ENCODE results near the gene FAM89B.

Gene FAM89B

DNA sequence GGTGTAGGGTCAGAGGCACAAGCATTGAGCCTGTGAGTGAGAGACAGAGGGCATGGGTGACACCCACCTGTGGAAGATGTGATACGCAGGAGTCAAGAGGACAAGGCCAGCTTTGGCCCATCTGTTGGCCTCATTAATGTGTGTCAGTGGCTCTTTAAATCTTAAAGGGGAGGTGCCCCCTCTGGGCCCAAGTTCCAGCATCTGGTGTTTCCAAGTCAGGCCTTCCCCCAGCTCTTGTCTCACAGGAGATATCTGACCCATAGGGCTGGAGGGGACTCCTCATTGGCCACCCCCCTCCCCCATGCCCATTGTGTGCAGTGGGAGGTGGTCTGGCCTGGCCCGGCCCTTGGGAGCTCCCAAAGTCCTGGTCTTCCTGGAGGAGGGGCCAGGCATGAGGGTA, 14.3 kb downstream of the FAM89B start:
- Histone ChIP-seq H3K27ac (no peak overlapping the region), H3K4me3 (ENCODE audit: low read depth, low read length) (no peak overlapping the region), H3K36me3 (replicated peaks) (peaks cover 20% of the 10 kb centered on the region), H3K27me3 (replicated peaks) (no peaks in the 10 kb centered on the region)
- TF ChIP-seq, protein P1, sequence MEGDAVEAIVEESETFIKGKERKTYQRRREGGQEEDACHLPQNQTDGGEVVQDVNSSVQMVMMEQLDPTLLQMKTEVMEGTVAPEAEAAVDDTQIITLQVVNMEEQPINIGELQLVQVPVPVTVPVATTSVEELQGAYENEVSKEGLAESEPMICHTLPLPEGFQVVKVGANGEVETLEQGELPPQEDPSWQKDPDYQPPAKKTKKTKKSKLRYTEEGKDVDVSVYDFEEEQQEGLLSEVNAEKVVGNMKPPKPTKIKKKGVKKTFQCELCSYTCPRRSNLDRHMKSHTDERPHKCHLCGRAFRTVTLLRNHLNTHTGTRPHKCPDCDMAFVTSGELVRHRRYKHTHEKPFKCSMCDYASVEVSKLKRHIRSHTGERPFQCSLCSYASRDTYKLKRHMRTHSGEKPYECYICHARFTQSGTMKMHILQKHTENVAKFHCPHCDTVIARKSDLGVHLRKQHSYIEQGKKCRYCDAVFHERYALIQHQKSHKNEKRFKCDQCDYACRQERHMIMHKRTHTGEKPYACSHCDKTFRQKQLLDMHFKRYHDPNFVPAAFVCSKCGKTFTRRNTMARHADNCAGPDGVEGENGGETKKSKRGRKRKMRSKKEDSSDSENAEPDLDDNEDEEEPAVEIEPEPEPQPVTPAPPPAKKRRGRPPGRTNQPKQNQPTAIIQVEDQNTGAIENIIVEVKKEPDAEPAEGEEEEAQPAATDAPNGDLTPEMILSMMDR (IDR thresholded peaks at IDR 0.05; ENCODE audit: low read depth, low read length, missing control alignments) = no peak
- in situ Hi-C loops (cut with HindIII; ENCODE audit: low pct_ligation_motif_present, low sequenced_read_pairs) = no loop called here
- no peak for DNase-seq

GRCh38 chr11:65588199-65589054, 16.1 kb downstream of the FAM89B start:
- Histone ChIP-seq H3K27me3 (replicated peaks) (no peaks in the 10 kb centered on the region), H3K36me3 (replicated peaks) (peaks cover 29% of the 10 kb centered on the region), H3K4me3 (ENCODE audit: low read depth, low read length) (no peak overlapping the region), H3K27ac (no peak overlapping the region)
- TF ChIP-seq, protein P1 (IDR thresholded peaks at IDR 0.05; ENCODE audit: low read depth, low read length, missing control alignments) = peak; percentile 83
- no peak for DNase-seq
- in situ Hi-C loops (cut with HindIII; ENCODE audit: low pct_ligation_motif_present, low sequenced_read_pairs) = no loop called here

- Histone ChIP-seq H3K36me3 (replicated peaks) (peaks cover 25% of the 10 kb centered on the region), H3K27me3 (replicated peaks) (no peaks in the 10 kb centered on the region), H3K27ac (no peak overlapping the region), H3K4me3 (ENCODE audit: low read depth, low read length) (no peak overlapping the region)
- DNase-seq = no peak
- TF ChIP-seq, protein P1 (IDR thresholded peaks at IDR 0.05; ENCODE audit: low read depth, low read length, missing control alignments) = no peak
- in situ Hi-C loops (cut with HindIII; ENCODE audit: low pct_ligation_motif_present, low sequenced_read_pairs) = no loop called here
Observed at GRCh38 chr11:65589444-65590239, 17.3 kb downstream of the FAM89B start.

- DNase-seq = no peak
- in situ Hi-C loops (cut with HindIII; ENCODE audit: low pct_ligation_motif_present, low sequenced_read_pairs) = no loop called here
- Histone ChIP-seq H3K36me3 (replicated peaks) (peaks cover 22% of the 10 kb centered on the region), H3K27ac (no peak overlapping the region), H3K27me3 (replicated peaks) (no peaks in the 10 kb centered on the region), H3K4me3 (ENCODE audit: low read depth, low read length) (no peak overlapping the region)
- TF ChIP-seq, protein P1 (IDR thresholded peaks at IDR 0.05; ENCODE audit: low read depth, low read length, missing control alignments) = no peak
Observed at GRCh38 chr11:65590240-65590738, 18.0 kb downstream of the FAM89B start.

GRCh38 chr11:65591939-65592857, 19.9 kb downstream of the FAM89B start:
- in situ Hi-C loops (cut with HindIII; ENCODE audit: low pct_ligation_motif_present, low sequenced_read_pairs) = no loop called here
- Histone ChIP-seq H3K36me3 (replicated peaks) (peaks cover 11% of the 10 kb centered on the region), H3K27ac (no peak overlapping the region), H3K4me3 (ENCODE audit: low read depth, low read length) (peak overlapping the region; percentile 26), H3K27me3 (replicated peaks) (no peaks in the 10 kb centered on the region)
- no peak for DNase-seq
- TF ChIP-seq, protein P1 (IDR thresholded peaks at IDR 0.05; ENCODE audit: low read depth, low read length, missing control alignments) = peak; percentile 22

Data from brain microvascular endothelial cell (primary cell).